GM19455 (cell line): Measurements from ENCODE around the gene TOMM40L.
"Not testable (repeated sequence)": the region's sequence is repeated elsewhere in the genome, so short reads cannot be mapped to it uniquely, and the experiment has no call there.

ENCODE experiments used
- ATAC-seq: cut with Tn5 transposase; IDR thresholded peaks from one replicate; pipeline ENCODE4 v1.9.1; 2021; ENCODE audit not compliant: unreplicated experiment

The TOMM40L gene

DNA sequence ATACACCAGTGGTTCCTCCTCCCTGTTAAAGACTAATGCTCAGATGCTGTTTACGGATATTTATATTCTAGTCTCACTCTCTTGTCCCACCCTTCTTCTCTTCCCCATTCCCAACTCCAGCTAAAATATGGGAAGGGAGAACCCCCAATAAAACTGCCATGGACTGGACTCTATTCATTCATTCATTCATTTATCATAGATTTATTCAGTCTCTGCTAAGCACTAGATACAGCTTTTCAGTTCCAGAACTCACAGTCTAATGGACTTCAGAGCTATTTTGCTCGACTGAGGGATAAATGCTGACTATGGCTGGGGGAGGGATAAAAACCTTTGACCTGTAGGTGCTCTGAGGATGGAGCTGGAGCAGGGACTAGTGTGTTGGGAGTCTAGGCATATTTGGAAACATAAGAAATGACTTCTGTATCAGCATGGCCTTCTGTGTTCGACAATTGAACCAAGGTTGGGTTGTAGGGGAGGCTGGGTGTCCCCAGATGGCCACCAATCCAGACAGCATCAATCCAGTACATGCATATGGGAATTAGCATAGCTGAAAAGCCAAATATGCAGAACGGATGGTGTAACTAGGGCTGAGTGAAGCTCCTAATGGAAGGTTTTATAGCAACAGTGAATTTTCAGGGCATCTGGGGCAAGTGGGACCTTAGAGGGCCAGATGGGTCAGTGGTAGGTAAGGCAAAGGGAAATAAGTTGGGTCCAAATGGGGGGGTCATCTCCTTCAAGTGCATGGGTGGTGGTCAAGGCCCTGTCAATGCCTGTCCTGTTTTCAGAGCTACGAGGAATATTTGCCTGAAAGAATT lies 6.6 kb upstream of the TOMM40L start:
- ATAC-seq, result no peak

DNA sequence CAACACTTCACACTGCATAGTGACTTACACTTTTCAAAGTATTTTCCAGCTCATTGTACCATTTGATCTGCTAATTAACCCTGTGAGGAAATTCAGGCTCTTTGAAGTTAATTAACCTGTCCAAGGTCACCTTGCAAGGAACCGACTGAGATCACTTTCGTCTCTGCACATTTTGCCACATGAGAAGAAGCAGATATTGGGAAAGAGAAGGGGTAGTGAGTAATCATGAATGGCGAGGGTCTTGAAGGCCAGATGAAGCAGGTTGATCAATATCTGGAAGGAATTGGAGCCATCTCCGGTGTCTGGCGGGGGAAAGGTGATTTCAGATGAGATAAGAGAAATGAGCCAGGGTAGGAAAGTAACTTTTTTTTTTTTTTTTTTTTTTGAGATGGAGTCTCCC lies 5.9 kb upstream of the TOMM40L start:
- no peak for ATAC-seq

DNA sequence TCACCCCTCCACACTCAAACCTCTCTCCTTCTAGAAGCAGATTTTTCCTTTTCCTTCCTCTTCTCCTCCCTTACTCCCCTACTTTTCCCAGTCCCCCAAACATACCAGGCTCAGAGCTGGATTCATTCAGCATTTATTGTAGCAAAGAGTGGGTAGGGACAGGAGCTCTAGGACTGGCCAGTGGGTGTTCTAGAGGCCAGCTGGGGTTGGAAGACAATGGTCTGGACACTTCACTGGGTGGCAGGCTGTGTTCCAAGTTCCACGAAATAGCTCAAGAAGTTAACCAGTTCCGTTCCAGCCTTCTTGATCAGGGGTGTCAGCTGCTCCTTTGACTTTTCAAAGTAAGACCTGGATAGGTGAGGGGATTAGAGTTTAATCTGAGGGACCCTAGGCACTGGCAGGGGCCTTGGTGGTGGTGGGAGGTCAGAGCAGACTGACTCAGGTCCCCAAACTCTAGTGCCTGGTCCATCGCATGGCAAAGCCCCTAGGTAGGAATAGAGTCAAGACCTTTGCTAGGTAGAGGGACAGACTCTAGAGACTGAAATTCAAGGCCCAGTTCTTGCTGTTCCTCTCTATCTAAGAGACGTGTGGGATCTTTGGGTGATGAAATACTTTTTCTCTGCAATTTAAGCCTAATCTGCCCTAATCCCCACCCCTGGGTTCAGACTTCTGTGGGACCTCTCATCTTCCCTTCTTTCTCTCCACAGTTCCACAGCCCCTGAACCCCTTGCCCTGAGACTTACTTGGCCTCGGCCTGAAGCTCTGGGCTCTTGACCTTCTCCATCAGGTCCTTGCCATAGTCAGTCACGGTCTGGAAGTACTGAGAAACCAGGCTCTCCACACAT lies 3.5 kb upstream of the TOMM40L start:
- ATAC-seq, result no peak

DNA sequence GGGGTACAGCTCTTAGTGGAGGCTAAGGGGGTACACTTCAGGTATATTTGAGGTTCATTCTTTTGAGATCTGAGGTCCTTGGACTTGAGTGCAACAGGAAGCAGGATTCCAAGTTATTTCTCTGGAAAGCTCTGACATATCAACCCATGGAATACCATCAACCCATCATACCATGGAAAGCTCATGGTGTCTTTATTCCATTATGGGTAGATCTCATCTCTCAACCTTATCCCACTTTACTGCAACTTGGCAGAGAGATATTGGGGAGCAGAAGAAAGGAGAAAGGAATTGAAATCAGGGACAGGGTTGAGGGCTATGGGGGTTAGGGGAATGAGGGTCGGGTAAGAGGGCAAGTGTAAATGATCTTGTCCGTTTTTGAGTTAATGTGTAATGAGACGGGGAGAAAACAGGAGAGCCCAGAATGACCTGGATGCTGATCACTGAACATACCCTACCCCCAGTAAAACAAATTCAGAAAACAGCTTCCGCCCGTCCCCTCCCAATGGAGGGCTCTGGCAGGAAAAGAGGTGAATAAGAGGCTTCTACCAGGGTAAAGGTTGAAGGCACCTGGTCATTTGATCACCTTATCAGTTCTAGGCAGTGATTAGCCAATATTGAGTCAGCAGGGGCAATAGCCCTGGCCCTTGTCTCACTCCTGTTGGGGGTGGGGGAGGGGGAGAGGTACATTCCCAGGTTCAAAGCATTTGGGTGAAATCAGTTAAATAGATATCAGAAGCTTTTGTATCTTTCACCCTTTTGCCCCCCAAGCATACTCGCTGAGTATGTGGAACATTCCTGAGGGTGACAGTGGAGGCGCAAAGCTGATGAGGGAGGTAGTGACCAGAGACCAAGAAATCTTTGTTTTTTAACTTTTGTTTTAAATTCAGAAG lies 1.8 kb upstream of the TOMM40L start:
- no peak for ATAC-seq

DNA sequence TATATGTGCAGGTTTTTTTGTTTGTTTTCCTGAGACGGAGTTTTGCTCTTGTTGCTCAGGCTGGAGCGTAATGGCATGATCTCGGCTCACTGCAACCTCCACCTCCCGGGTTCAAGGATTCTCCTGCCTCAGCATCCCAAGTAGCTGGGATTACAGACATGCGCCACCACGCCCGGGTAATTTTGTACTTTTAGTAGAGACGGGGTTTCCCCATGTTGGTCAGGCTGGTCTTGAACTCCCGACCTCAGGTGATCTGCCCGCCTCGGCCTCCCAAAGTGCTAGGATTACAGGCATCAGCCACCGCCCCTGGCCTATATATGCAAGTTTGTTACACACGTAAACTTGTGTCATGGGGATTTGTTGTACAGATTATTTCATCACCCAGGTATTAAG lies 1.2 kb upstream of the TOMM40L start:
- ATAC-seq, result not testable (repeated sequence)

DNA sequence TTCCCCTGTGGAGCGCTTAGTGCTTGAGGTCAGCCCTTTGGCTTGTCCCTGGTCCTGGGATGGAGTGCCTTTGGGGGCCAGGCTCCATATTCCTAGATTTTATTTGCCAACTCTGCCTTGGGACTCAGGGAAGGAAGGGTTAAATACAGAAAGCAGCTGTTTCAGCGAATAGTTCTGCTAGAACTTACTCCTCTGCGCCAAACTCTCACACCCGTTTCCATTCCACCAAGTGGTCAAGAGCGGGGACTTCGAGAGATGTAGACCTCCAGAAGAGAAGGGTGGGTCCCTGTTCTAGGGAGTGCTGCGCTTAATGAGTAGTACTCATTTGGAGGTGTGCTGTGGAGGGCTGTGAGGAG lies 704 bp upstream of the TOMM40L start:
- ATAC-seq, result peak; percentile 2

DNA sequence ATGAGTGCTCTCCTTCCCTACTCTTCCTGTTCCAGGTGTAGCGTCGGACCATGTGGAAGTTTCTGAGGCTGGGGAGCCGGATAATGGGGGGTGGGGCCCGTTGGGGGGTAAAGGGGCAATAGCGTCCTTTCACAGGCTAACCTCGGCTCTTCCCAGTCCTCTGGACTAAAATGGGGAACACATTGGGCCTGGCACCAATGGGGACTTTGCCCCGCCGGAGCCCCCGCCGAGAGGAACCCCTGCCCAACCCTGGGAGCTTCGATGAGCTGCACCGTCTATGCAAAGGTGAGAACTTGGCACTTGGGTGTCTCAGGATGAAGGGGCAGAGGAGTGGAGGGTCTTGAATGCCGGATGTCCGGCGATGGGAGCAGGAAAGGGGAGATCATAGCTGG lies 456 bp downstream of the TOMM40L start:
- no peak for ATAC-seq

DNA sequence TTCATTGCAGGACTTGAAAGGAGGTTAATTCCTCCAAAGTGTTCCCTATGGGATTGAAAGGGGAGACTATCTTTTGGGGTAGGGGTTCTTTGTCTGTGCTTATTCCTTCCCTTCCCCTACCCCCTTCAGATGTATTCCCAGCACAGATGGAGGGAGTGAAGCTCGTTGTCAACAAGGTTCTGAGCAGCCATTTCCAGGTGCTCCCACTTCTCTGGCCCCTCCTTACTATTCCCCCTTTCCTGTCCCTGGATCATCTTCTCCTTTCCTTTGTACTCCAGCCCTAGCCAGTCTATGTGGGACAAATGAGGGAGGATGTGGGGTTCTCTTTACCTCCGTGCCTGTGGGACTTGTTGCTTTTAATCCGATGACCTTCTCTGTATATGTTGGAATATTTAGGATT lies 899 bp downstream of the TOMM40L start:
- no peak for ATAC-seq

DNA sequence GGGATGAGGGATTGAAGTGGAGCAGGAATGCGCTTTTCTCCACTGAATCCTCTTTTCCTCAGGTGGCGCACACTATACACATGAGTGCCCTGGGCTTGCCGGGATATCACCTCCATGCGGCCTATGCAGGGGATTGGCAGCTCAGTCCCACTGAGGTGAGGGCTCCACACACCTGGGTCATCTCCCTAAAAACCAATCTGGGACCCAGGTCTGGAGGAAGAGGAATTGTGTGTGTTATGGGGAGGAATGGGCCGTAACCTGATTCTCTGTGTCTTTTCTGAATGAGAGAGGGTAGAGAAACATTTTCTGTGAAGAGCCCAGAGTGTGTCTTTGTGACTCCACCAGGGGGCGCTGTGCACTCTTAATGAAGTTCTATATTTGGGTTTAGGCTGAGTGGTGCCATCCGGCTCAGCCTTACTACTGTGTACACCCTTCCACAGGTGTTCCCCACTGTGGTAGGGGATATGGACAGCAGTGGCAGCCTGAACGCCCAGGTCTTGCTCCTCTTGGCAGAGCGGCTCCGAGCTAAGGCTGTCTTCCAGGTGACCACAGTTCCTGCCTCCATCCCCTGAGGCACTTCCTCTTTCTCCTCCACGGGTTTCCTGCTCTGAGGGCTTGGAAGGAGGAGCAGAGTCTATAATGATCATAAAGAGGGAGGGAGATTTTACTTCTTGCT lies 1.5 kb downstream of the TOMM40L start:
- peak; percentile 52 for ATAC-seq

DNA sequence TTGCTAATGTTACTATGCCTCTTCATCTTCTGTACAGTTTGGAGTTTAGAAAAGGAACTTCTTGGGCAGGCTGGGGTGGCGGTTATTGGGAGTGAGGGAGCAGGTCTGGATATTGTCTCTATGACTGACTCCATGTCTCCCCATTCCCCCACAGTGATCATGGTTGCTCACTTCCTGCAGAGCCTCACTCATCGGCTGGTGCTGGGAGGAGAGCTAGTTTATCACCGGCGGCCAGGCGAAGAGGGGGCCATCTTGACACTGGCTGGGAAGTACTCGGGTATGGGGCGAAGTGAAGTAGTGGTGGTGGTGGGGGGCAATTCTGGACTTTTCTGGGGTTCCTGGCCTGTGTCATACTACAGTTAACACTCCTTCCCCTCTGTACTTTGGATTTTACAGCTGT lies 2.2 kb downstream of the TOMM40L start:
- ATAC-seq, result no peak

DNA sequence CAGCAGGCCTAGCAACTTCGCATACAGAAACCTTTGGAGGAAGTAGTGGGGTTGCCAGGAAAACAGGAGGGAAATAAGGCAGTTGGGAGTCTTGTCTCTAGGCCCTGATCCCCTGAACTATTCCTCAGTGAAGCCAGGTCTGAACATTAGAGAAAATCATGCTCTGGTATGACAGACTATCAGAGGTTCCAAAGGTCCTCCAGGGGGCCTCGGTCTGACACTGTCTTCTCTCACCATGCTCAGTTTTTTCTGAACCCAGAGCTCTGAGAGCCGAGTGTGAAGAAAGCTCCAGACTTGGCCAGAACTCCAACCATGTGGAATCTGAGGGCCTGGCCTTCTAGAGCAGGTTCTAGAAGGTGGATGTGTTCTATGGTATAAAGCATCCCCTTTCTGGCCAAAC lies 4.0 kb downstream of the TOMM40L start:
- ATAC-seq, result no peak

DNA sequence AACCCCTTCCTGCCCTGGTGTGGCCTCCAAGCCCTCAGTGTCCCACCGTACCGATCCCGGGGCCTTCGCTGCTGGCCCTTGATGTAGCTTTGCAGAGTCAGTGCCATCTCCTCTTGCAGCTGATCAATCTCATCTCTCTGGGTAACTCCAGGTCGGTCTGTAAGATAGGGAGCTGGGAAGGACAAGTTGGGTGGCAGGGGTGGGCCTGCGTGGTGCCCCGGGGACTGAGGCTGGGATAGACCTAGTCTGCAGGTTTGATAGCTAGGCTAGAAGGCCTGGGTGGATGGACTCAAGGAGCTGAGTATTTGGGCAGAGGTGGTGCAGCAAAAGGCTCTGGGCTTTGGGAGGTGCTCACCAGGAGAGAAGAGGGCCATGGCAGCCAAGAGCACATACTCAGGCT lies 4.9 kb downstream of the TOMM40L start:
- no peak for ATAC-seq

DNA sequence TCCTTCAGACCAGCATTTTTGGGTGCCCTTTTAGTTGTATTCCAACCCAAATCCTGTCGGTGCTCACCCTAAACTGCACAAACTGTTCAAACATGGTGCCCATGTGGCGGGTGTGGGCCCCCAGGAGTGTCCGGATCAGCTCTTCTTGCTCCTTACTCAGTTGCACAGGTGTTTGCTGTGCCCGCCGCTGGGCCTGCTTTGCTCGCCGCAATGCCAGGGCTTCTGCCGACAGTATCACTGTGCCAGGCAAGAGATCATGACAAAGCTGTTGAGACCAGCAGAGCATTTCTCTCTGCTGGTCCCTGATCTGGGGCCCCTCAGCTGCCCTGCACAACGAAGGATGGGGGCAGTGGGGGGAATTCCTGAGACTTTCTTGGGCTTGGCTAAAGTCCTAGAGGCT lies 7.2 kb downstream of the TOMM40L start:
- ATAC-seq, result no peak

DNA sequence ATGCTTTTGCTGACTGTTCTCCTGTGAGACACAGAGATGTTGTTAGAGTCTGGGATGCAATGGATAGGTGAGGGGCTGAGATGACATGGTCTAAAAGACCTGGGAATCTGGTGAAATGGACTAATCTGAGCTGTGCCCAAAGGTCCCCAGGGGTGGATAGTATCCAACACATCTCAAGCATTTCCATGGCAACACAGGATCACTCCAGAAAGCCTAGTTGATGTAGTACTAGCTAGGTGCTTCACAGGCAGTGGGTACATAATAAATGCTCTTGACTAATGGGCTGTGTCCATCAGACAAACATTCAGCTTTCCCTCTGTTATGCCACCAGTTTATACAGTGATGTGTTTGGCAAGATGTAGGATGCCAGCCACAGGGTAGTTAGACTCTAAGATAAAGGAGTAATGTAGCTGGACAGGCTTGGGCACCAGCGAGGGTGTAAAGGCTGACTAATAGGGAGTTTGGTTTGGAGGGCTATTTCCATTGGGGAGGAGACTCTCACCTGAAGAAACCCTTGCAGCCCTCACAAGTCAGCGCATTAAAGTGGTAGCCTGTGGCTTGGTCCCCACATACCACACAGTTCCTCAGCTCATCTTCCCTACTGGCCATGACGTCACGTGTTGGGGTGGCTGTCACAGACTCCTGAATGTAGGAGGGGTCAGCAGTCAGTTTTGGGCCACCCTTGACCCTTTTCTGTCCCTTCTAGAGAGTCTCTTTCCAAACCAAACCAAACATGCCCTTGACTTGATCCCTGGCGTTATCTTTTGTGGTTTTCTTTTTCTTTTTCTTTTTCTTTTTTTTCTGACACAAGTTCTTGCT lies 10.3 kb downstream of the TOMM40L start:
- no peak for ATAC-seq

DNA sequence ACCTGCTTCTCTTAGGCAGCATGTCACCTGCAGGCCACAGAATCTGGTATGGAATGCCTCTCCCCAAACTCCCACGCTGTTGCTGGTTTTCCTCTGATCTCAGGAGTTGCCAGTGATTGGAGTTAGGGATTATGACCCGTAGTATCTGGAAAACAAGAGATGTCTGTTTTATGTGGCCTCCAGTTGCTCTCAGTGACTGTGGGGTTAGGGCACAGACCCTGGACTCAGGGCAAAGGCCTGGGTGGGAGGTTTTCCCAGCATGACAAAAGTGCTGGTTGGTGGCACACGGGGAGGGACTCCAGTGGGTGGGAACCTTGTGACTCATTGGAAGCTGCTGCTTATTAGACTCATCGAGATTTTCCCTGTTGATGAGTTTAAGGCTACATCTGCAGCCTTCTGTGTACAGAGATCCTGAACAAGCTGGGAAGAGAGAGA lies 12.2 kb downstream of the TOMM40L start, which contains the start of gene NR1I3:
TSS of gene NR1I3 (minus strand) at position 165 of the 435 bp plus-strand sequence. CDS start 1,638 bp downstream, outside the sequence.
- no peak for ATAC-seq

DNA sequence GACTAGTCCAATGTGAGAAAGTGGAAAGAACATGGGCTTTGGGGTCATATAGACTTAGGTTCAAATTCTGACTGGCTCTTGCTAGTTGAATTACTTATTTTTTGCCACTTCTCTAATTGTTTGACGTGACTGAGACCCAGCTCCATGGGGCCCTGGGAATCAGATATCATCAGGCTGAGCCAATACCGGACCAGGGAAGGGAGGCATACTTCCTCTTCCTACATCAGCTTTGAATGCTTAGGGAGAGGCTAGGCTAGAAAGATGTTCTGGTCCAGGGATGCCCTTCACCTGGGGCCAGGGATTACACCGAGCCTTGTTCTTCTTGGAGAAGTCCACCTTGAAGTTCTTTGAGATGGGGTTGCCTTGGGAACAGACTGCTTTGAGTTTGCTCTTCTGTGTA lies 15.8 kb downstream of the TOMM40L start:
- no peak for ATAC-seq

DNA sequence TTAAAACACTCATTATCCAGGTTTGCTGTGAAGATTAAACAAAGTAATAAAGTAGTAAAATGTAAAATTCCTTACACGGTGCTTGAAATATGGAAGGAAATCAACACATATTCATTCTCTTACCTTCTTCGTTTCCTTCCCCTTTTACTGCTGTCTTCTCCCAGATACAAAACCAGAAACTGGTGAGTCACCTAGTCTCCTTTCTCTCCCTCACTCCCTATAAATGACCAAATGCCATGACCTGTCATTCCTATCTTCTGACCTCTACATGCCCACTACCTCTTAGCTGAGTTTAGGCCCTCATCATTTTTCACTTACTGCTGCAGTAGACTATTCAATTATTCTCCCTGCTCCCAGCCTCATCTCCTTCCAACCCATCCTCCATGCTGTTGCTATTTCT lies 16.5 kb downstream of the TOMM40L start:
- ATAC-seq, result no peak

DNA sequence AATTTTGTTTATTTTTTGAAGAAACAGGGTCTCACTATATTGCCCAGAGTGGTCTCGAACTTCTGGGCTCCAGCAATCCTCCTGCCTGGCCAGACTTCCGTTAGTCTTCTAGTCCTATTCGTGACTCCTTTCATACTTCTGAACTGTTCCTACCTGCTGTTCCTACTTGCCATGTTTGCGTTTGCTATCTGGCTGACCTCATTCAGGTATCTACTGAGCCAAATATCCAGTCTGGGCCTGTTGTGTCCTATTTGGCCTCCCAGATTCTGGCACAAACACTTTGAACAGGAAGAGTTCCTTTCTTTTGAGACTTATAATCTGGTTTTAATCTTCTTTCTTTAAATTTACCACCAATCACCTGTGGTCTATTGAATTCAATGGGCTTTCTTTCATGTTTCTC lies 19.0 kb downstream of the TOMM40L start:
- no peak for ATAC-seq

DNA sequence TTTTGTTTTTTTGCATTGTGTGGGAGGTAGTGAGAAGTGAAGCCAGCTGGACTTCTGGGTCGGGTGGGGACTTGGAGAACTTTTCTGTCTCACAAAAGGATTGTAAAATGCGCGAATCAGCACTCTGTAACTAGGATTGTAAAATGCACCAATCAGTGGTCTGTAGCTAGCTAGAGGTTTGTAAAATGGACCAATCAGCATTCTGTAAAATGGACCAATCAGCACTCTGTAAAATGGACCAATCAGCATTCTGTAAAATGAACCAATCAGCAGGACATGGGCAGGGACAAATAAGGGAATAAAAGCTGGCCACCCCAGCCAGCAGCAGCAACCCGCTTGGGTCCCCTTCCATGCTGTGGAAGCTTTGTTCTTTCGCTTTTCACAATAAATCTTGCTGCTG lies 24.2 kb downstream of the TOMM40L start:
- ATAC-seq, result not testable (repeated sequence)

DNA sequence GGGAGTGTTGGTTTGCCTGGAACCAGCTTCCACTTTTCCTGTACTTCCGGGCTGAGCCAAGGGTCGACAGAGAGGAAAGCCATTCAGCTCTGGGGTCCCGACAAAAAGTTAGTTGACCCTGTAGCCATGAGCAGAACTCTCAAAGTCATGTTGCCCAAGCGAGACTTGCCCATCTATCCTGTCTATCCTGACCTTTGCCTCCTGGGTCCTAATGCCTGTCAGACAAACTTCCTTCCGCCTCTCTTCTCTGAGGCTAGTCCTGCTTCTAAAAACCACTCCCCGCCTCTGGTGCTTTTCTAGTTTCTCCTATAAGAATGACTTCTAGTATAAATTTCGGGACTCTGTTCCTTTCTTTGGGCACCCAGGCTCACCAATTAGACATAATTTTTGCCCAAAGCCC lies 25.0 kb downstream of the TOMM40L start:
- ATAC-seq, result no peak
